T-helper 2 cell treated with Interferon-gamma antibody and Interleukin-4, amounts not matched to agents 5 μg/mL and 100 μg/mL, for 36 hours (primary cell): ENCODE measurements around the gene VEGFB.
A peak's percentile ranks its signal among the peaks of the same experiment; 100 is the strongest.

ENCODE experiments used
- DNase-seq: peaks from one replicate; pipeline ENCODE4 v3.0.0; 2021; ENCODE audit warnings: low spot score
- H3K27ac Mint-ChIP-seq: one replicate; pipeline ENCODE4 v1.8.0; 2021; ENCODE audit warnings: mild to moderate bottlenecking, mixed read lengths
- H3K27me3 Mint-ChIP-seq: one replicate; pipeline ENCODE4 v1.8.0; 2021; ENCODE audit warnings: low read depth, mixed read lengths
- H3K36me3 Mint-ChIP-seq: one replicate; pipeline ENCODE4 v1.8.0; 2021; ENCODE audit warnings: low read depth, mixed read lengths
- H3K4me1 Mint-ChIP-seq: one replicate; pipeline ENCODE4 v1.8.0; 2021; ENCODE audit warnings: low read depth, mixed read lengths
- H3K4me3 Mint-ChIP-seq: one replicate; pipeline ENCODE4 v1.8.0; 2022; ENCODE audit warnings: mild to moderate bottlenecking, moderate library complexity, mixed read lengths
- H3K9me3 Mint-ChIP-seq: one replicate; pipeline ENCODE4 v1.8.0; 2021; ENCODE audit warnings: mixed read lengths

VEGFB gene

GRCh38 chr11:64262271-64263002 is 28.1 kb downstream of the VEGFB start:
- Mint-ChIP-seq H3K4me3 (no peak overlapping the region), H3K27ac (no peak overlapping the region), H3K27me3 (no peaks in the 10 kb centered on the region), H3K9me3 (no peaks in the 10 kb centered on the region), H3K4me1 (peaks cover 2% of the 10 kb centered on the region), H3K36me3 (peaks cover 21% of the 10 kb centered on the region)
- no peak for DNase-seq

- Mint-ChIP-seq H3K9me3 (no peaks in the 10 kb centered on the region), H3K4me1 (peaks cover 9% of the 10 kb centered on the region), H3K27ac (no peak overlapping the region), H3K36me3 (peaks cover 21% of the 10 kb centered on the region), H3K27me3 (no peaks in the 10 kb centered on the region), H3K4me3 (no peak overlapping the region)
- DNase-seq, result no peak
Observed at GRCh38 chr11:64263021-64263946, 28.9 kb downstream of the VEGFB start.

GRCh38 chr11:64263947-64264317 is 29.5 kb downstream of the VEGFB start:
- Mint-ChIP-seq H3K4me3 (no peak overlapping the region), H3K27me3 (no peaks in the 10 kb centered on the region), H3K4me1 (peaks cover 13% of the 10 kb centered on the region), H3K36me3 (peaks cover 19% of the 10 kb centered on the region), H3K9me3 (no peaks in the 10 kb centered on the region), H3K27ac (no peak overlapping the region)
- DNase-seq, result no peak

GRCh38 chr11:64264371-64264852 is 30.0 kb downstream of the VEGFB start:
- Mint-ChIP-seq H3K4me3 (no peak overlapping the region), H3K4me1 (peaks cover 14% of the 10 kb centered on the region), H3K27ac (no peak overlapping the region), H3K27me3 (no peaks in the 10 kb centered on the region), H3K9me3 (no peaks in the 10 kb centered on the region), H3K36me3 (peaks cover 18% of the 10 kb centered on the region)
- DNase-seq, result no peak

- no peaks in the 10 kb centered on the region for H3K9me3 Mint-ChIP-seq
- H3K27me3 Mint-ChIP-seq, result no peaks in the 10 kb centered on the region
- H3K27ac Mint-ChIP-seq, result no peak overlapping the region
- H3K36me3 Mint-ChIP-seq, result peaks cover 13% of the 10 kb centered on the region
- H3K4me1 Mint-ChIP-seq, result peaks cover 18% of the 10 kb centered on the region
- DNase-seq, result no peak
- H3K4me3 Mint-ChIP-seq, result no peak overlapping the region
Observed at GRCh38 chr11:64265176-64266160, 31.1 kb downstream of the VEGFB start.

GRCh38 chr11:64266339-64266738 is 32.0 kb downstream of the VEGFB start:
- H3K4me3 Mint-ChIP-seq, result no peak overlapping the region
- H3K27ac Mint-ChIP-seq, result no peak overlapping the region
- no peaks in the 10 kb centered on the region for H3K9me3 Mint-ChIP-seq
- no peaks in the 10 kb centered on the region for H3K27me3 Mint-ChIP-seq
- no peak for DNase-seq
- peaks cover 13% of the 10 kb centered on the region for H3K36me3 Mint-ChIP-seq
- H3K4me1 Mint-ChIP-seq, result peaks cover 18% of the 10 kb centered on the region

- Mint-ChIP-seq H3K27ac (peak overlapping the region; percentile 96), H3K27me3 (no peaks in the 10 kb centered on the region), H3K4me3 (no peak overlapping the region), H3K9me3 (no peaks in the 10 kb centered on the region), H3K36me3 (peaks cover 9% of the 10 kb centered on the region), H3K4me1 (peaks cover 23% of the 10 kb centered on the region)
- DNase-seq, result no peak
Observed at GRCh38 chr11:64267207-64267945, 33.0 kb downstream of the VEGFB start.

- Mint-ChIP-seq H3K27ac (peak overlapping the region; percentile 96), H3K9me3 (no peaks in the 10 kb centered on the region), H3K36me3 (peaks cover 7% of the 10 kb centered on the region), H3K27me3 (no peaks in the 10 kb centered on the region), H3K4me3 (peak overlapping the region; percentile 96), H3K4me1 (peaks cover 24% of the 10 kb centered on the region)
- DNase-seq, result no peak
Observed at GRCh38 chr11:64268025-64268892, 33.9 kb downstream of the VEGFB start.

- Mint-ChIP-seq H3K27ac (peak overlapping the region; percentile 96), H3K36me3 (peaks cover 7% of the 10 kb centered on the region), H3K4me3 (peak overlapping the region; percentile 96), H3K9me3 (no peaks in the 10 kb centered on the region), H3K4me1 (peaks cover 24% of the 10 kb centered on the region), H3K27me3 (no peaks in the 10 kb centered on the region)
- DNase-seq, result peak; percentile 58
Observed at GRCh38 chr11:64268893-64269539, 34.6 kb downstream of the VEGFB start.

- Mint-ChIP-seq H3K36me3 (peaks cover 7% of the 10 kb centered on the region), H3K4me3 (peak overlapping the region; percentile 96), H3K27me3 (no peaks in the 10 kb centered on the region), H3K4me1 (peaks cover 24% of the 10 kb centered on the region), H3K9me3 (no peaks in the 10 kb centered on the region), H3K27ac (peak overlapping the region; percentile 96)
- peak; percentile 98 for DNase-seq
Observed at GRCh38 chr11:64269540-64270220, 35.3 kb downstream of the VEGFB start.

- Mint-ChIP-seq H3K9me3 (no peaks in the 10 kb centered on the region), H3K27me3 (no peaks in the 10 kb centered on the region), H3K36me3 (peaks cover 9% of the 10 kb centered on the region), H3K27ac (no peak overlapping the region), H3K4me3 (no peak overlapping the region), H3K4me1 (peaks cover 8% of the 10 kb centered on the region)
- DNase-seq, result no peak
Observed at GRCh38 chr11:64275031-64275800, 40.8 kb downstream of the VEGFB start.
